ENCODE results near the gene THYN1. TPM values are rescaled to one million over a fixed set of nuclear protein-coding genes. Genes with fewer than 3 reads are reported as not detected.
"Not testable (repeated sequence)": the region's sequence is repeated elsewhere in the genome, so short reads cannot be mapped to it uniquely, and the experiment has no call there.

THYN1 gene
- total RNA-seq, 1 donor from 2014 or later, result 62.5 TPM

DNA sequence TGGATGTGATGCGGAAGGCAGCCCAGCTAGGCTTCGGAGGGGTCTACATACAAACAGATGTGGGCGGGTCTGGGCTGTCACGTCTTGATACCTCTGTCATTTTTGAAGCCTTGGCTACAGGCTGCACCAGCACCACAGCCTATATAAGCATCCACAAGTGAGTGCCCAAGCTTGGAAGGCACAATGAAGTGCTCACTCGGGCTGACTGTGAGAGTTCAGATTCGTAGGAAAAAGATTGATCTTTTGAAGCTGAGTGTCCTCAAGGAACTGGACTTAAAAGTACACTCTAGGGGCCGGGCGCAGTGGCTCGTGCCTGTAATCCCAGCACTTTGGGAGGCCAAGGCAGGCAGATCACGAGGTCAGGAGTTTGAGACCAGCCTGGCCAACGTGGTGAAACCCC, 3.9 kb upstream of the THYN1 start:
- H3K4me1 Mint-ChIP-seq, result peaks cover 24% of the 10 kb centered on the region
- DNase-seq (ENCODE audit: low read depth, low spot score), result no peak
- H3K4me3 Mint-ChIP-seq, result no peak overlapping the region
- peaks cover 3% of the 10 kb centered on the region for H3K36me3 Mint-ChIP-seq (ENCODE audit: low read depth)
- TF ChIP-seq, protein P1, sequence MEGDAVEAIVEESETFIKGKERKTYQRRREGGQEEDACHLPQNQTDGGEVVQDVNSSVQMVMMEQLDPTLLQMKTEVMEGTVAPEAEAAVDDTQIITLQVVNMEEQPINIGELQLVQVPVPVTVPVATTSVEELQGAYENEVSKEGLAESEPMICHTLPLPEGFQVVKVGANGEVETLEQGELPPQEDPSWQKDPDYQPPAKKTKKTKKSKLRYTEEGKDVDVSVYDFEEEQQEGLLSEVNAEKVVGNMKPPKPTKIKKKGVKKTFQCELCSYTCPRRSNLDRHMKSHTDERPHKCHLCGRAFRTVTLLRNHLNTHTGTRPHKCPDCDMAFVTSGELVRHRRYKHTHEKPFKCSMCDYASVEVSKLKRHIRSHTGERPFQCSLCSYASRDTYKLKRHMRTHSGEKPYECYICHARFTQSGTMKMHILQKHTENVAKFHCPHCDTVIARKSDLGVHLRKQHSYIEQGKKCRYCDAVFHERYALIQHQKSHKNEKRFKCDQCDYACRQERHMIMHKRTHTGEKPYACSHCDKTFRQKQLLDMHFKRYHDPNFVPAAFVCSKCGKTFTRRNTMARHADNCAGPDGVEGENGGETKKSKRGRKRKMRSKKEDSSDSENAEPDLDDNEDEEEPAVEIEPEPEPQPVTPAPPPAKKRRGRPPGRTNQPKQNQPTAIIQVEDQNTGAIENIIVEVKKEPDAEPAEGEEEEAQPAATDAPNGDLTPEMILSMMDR (conservative IDR thresholded peaks at IDR 0.05), result no peak
- no peaks in the 10 kb centered on the region for H3K9me3 Mint-ChIP-seq
- H3K27ac Mint-ChIP-seq (ENCODE audit: unreplicated experiment), result peak overlapping the region; percentile 62
- no peaks in the 10 kb centered on the region for H3K27me3 Mint-ChIP-seq (ENCODE audit: low read depth)

DNA sequence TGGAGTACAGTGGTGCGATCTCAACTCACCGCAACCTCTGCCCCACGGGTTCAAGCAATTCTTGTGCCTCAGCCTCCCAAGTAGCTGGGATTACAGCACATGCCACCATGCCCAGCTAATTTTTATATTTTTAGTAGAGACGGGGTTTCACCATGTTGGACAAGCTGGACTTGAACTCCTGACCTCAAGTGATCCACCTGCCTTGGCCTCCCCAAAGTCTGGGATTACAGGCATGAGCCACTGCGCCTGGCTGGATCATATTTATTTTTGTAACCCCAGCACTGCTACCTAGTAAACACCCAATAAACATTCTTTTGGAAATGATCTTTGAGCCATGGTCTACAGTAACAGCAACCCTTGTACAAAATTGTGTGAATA, 2.0 kb upstream of the THYN1 start:
- H3K4me1 Mint-ChIP-seq, result peaks cover 30% of the 10 kb centered on the region
- H3K9me3 Mint-ChIP-seq; H3K27ac Mint-ChIP-seq (ENCODE audit: unreplicated experiment); H3K36me3 Mint-ChIP-seq (ENCODE audit: low read depth); H3K27me3 Mint-ChIP-seq (ENCODE audit: low read depth); DNase-seq (ENCODE audit: low read depth, low spot score): not testable (repeated sequence)
- peak overlapping the region; percentile 87 for H3K4me3 Mint-ChIP-seq

DNA sequence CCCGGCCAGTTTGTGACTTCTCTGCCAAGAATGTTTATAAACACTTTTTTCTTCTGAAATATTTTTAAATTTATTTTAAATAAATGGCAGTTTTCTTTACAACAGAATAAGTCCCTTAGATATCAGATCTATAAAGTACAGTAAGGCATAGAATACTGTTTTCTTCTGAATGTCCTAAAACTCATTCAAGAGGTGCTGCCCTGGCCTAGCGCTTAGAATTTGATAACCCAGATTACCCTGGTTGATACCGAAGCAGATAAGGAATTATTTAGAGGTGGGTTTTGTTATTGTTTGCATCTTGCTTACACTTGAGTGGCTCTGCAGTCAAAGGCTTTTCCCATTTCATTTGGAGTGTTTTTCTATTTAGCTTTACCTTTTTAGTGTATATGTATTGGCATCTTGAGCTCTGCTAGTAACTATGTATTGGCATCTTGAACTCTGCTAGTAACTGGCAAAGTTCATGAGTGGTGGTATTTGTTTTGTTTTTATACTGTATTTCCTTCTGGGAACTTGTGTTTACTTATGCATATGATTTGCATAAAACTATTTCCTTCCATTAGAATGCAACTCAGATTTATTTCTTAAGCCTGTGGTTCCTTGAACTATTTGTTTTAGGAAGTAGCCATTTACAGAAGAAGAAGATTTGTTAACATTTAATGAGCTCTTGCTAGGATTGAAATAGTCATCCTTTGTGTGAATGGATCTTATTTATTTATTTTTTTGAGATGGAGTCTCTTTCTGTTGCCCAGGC, 1.5 kb upstream of the THYN1 start:
- peak overlapping the region; percentile 95 for H3K4me3 Mint-ChIP-seq
- H3K27ac Mint-ChIP-seq (ENCODE audit: unreplicated experiment), result no peak overlapping the region
- peaks cover 30% of the 10 kb centered on the region for H3K4me1 Mint-ChIP-seq
- no peak for DNase-seq (ENCODE audit: low read depth, low spot score)
- TF ChIP-seq, protein P1 (conservative IDR thresholded peaks at IDR 0.05), result no peak
- no peaks in the 10 kb centered on the region for H3K9me3 Mint-ChIP-seq
- H3K27me3 Mint-ChIP-seq (ENCODE audit: low read depth), result no peaks in the 10 kb centered on the region
- no peaks in the 10 kb centered on the region for H3K36me3 Mint-ChIP-seq (ENCODE audit: low read depth)

DNA sequence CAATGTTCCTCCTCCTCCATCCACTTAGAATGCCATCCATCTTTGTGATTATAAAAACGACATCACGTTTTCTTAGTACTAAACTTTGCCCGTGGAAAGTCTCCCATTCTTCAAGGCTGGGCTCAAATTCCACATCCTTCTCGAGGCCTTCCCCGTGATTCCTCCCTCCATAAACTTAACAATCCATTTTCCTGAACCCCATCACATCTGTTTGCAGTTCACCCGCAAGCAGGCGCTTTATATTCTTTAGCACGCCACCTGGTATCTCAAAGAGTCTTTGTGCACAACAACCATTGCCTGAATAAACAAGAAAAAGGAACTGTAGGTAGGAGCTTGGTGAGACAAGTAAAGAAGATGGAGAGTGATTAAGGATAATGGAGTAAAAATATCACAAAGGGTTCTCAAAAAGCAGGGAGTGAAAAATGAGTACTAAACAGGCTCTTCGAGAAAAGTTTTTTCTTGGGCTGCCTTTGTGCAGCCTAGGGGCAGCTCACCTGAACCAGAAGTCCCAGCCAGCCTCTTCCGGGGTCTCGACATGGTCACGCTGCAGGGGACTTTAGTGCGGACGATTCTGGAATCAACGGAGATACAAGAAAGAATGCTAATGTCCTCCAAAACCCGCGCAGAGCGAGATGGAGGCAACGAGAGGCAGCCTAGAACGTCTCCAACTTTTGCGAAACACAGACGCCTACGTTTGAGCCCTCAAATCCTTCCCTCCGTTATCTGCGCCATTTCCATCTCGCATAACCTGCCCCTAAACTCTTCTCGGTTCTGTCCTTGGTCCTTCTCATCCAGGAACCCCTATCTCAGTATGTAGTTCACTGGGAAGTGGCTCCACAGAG, 585 bp downstream of the THYN1 start:
- no peaks in the 10 kb centered on the region for H3K27me3 Mint-ChIP-seq (ENCODE audit: low read depth)
- peaks cover 30% of the 10 kb centered on the region for H3K4me1 Mint-ChIP-seq
- no peaks in the 10 kb centered on the region for H3K36me3 Mint-ChIP-seq (ENCODE audit: low read depth)
- TF ChIP-seq, protein P1 (conservative IDR thresholded peaks at IDR 0.05), result no peak
- peak overlapping the region; percentile 95 for H3K4me3 Mint-ChIP-seq
- peak; percentile 20 for DNase-seq (ENCODE audit: low read depth, low spot score)
- no peaks in the 10 kb centered on the region for H3K9me3 Mint-ChIP-seq
- peak overlapping the region; percentile 91 for H3K27ac Mint-ChIP-seq (ENCODE audit: unreplicated experiment)

- Mint-ChIP-seq H3K27ac (ENCODE audit: unreplicated experiment) (no peak overlapping the region), H3K9me3 (no peaks in the 10 kb centered on the region), H3K36me3 (ENCODE audit: low read depth) (no peaks in the 10 kb centered on the region), H3K4me3 (no peak overlapping the region), H3K27me3 (ENCODE audit: low read depth) (no peaks in the 10 kb centered on the region), H3K4me1 (peaks cover 30% of the 10 kb centered on the region)
- DNase-seq (ENCODE audit: low read depth, low spot score), result no peak
- TF ChIP-seq, protein P1 (conservative IDR thresholded peaks at IDR 0.05), result no peak
These were observed 2.5 kb downstream of the THYN1 start for GRCh38 chr11:134250675-134251074.

GRCh38 chr11:134250246-134250645, 2.9 kb downstream of the THYN1 start:
- Mint-ChIP-seq H3K27me3 (ENCODE audit: low read depth) (no peaks in the 10 kb centered on the region), H3K4me1 (peaks cover 30% of the 10 kb centered on the region), H3K4me3 (no peak overlapping the region), H3K36me3 (ENCODE audit: low read depth) (no peaks in the 10 kb centered on the region), H3K9me3 (no peaks in the 10 kb centered on the region), H3K27ac (ENCODE audit: unreplicated experiment) (no peak overlapping the region)
- no peak for DNase-seq (ENCODE audit: low read depth, low spot score)
- TF ChIP-seq, protein P1 (conservative IDR thresholded peaks at IDR 0.05), result no peak

All from neural crest cell (in vitro differentiated cells).